Right lobe of liver (tissue), 4 donors: ENCODE results near the gene SGO2.

Experiments used
- CTCF ChIP-seq, 4 donors: fragments of 200-600 bp in 3 of 4; fragments of 450-650 bp in 1 of 4; IDR thresholded peaks; one replicate each; pipeline versions ENCODE4 v1.5.1 to v1.8.0; 2016 to 2022; ENCODE audit warnings: antibody characterized with exemption in 4 of 4, mild to moderate bottlenecking in 2 of 4
- POLR2A ChIP-seq: fragments of 450-650 bp; IDR thresholded peaks from one replicate; pipeline ENCODE4 v1.6.1; 2017; ENCODE audit warnings: antibody characterized with exemption, mild to moderate bottlenecking
- donor health status: DM: no; HTN: no; CAD: no.
- donor health status: DM: no; HTN: no; CAD: no.
- donor health status: DM: no; HTN: yes; CAD: no.

GRCh38 chr2:200533754-200534153 is 7.7 kb downstream of the SGO2 start:
- TF ChIP-seq POLR2A (no peak), CTCF (IDR thresholded peaks at IDR 0.05) (no peak)
